Endodermal cell (in vitro differentiated cells): ENCODE measurements around the gene AXIN1. TPM values are rescaled to one million over a fixed set of nuclear protein-coding genes. Genes with fewer than 3 reads are reported as not detected.

Source experiments
- DNase-seq: peaks from one replicate; pipeline ENCODE4 v3.0.0-alpha.2; 2017
- H3K27ac ChIP-seq: 2 replicates; pipeline ENCODE4 v1.5.1; 2013; ENCODE audit warnings: mild to moderate bottlenecking, low read depth, low read length, moderate library complexity
- H3K27me3 ChIP-seq: 2 replicates; pipeline ENCODE4 v1.6.1; 2013; ENCODE audit warnings: mild to moderate bottlenecking, low read length, moderate library complexity; ENCODE audit not compliant: insufficient read depth, control insufficient read depth, poor library complexity, severe bottlenecking
- H3K36me3 ChIP-seq: 2 replicates; pipeline ENCODE4 v1.7.0; 2013; ENCODE audit warnings: mild to moderate bottlenecking, low read length, moderate library complexity; ENCODE audit not compliant: control insufficient read depth, insufficient read depth
- H3K4me1 ChIP-seq: one replicate; pipeline ENCODE4 v1.7.0; 2013; ENCODE audit warnings: low read length; ENCODE audit not compliant: control insufficient read depth, insufficient read depth
- H3K4me3 ChIP-seq: 2 replicates; pipeline ENCODE4 v1.5.1; 2013; ENCODE audit warnings: mild to moderate bottlenecking, low read length, moderate library complexity
- H3K9ac ChIP-seq: 2 replicates; pipeline ENCODE4 v1.6.1; 2013; ENCODE audit warnings: mild to moderate bottlenecking, low read length, moderate library complexity; ENCODE audit not compliant: poor library complexity, severe bottlenecking; ENCODE audit errors: extremely low read depth
- H3K9me3 ChIP-seq: 2 replicates; pipeline ENCODE4 v1.6.1; 2013; ENCODE audit warnings: mild to moderate bottlenecking, low read length, moderate library complexity; ENCODE audit not compliant: control insufficient read depth
- H3K27ac Mint-ChIP-seq: 2 replicates; pipeline ENCODE4 v1.8.0; 2020; ENCODE audit warnings: mixed read lengths
- H3K27me3 Mint-ChIP-seq: 2 replicates; pipeline ENCODE4 v1.8.0; 2021; ENCODE audit warnings: mild to moderate bottlenecking, mixed read lengths; ENCODE audit not compliant: insufficient read depth
- H3K36me3 Mint-ChIP-seq: 2 replicates; pipeline ENCODE4 v1.8.0; 2020; ENCODE audit warnings: low read depth, mixed read lengths
- H3K4me1 Mint-ChIP-seq: 2 replicates; pipeline ENCODE4 v1.8.0; 2020; ENCODE audit warnings: mixed read lengths
- H3K4me3 Mint-ChIP-seq: 2 replicates; pipeline ENCODE4 v1.8.0; 2020; ENCODE audit warnings: mild to moderate bottlenecking, moderate library complexity, mixed read lengths
- H3K9me3 Mint-ChIP-seq: 2 replicates; pipeline ENCODE4 v1.8.0; 2020; ENCODE audit warnings: mild to moderate bottlenecking, mixed read lengths
- WGBS, 2 experiments: methylation state at CpG; one replicate each; pipeline versions ENCODE4 v1.1.5 to v1.1.7; 2013; ENCODE audit warnings: missing lambda C conversion rate in 2 of 2, mixed read lengths in 1 of 2; ENCODE audit not compliant: insufficient coverage in 1 of 2, insufficient read length in 1 of 2; 5-methylcytosine and 5-hydroxymethylcytosine counted together
- total RNA-seq, 2 donors: library from RNA; stranded (reverse); fragmentation: NEBNext Ultra II Directional in 1 of 2; extraction: Animal tissue kit (Norgen Biotek cat#: 25700) in 1 of 2; gene quantifications; 2 replicates in 1 of 2; 3 replicates in 1 of 2; pipeline ENCODE4 v1.2.1, GENCODE V29; 2021
- TF ChIP-seq, protein P1 (sequence below): fragments of 200-600 bp; sonication (generic); conservative IDR thresholded peaks from 2 replicates; pipeline ENCODE4 v1.5.0; 2021; ENCODE audit warnings: antibody characterized with exemption, mild to moderate bottlenecking

AXIN1 gene
- total RNA-seq, 2 donors from 2014 or later = 36.5 to 37.3 TPM

DNA sequence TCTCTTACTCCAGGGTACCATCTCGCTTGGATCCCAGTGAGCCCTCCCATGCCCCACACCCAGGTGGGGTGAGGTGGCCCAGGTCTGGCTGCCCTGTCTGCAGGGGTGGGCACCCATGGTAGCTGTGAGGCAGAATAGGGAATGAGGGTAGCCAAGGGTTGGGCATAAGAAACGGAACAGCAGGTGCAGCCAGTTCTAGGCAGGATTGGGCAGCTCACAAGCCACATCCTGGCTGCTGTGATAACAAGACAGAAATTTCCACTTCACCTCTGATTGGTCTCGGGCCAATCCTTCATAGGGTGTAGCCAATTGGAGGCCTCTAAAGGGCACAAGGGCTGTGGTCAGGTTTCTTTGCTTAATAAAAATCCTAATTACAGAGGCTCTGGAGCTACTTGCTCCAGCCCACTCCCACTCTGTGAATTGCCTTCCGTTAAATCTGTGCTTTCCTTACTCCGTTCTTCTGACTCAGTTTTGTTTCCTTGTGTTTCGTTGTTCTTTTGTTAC, 73.6 kb downstream of the AXIN1 start:
- Histone ChIP-seq H3K36me3 (no peaks in the 10 kb centered on the region), H3K27ac (no peak overlapping the region), H3K4me3 (no peak overlapping the region), H3K9ac (no peak overlapping the region), H3K4me1 (peaks cover 3% of the 10 kb centered on the region), H3K27me3 (peaks cover 27% of the 10 kb centered on the region), H3K9me3 (no peaks in the 10 kb centered on the region)
- DNase-seq = peak; percentile 79
- no peak overlapping the region for H3K4me3 Mint-ChIP-seq
- no peaks in the 10 kb centered on the region for H3K9me3 Mint-ChIP-seq
- peaks cover 28% of the 10 kb centered on the region for H3K27me3 Mint-ChIP-seq
- WGBS, 2 experiments = 82 to 83% methylated on average over 5 to 6 of the region's 6 CpGs
- H3K27ac Mint-ChIP-seq = no peak overlapping the region
- no peaks in the 10 kb centered on the region for H3K36me3 Mint-ChIP-seq
- TF ChIP-seq, protein P1, sequence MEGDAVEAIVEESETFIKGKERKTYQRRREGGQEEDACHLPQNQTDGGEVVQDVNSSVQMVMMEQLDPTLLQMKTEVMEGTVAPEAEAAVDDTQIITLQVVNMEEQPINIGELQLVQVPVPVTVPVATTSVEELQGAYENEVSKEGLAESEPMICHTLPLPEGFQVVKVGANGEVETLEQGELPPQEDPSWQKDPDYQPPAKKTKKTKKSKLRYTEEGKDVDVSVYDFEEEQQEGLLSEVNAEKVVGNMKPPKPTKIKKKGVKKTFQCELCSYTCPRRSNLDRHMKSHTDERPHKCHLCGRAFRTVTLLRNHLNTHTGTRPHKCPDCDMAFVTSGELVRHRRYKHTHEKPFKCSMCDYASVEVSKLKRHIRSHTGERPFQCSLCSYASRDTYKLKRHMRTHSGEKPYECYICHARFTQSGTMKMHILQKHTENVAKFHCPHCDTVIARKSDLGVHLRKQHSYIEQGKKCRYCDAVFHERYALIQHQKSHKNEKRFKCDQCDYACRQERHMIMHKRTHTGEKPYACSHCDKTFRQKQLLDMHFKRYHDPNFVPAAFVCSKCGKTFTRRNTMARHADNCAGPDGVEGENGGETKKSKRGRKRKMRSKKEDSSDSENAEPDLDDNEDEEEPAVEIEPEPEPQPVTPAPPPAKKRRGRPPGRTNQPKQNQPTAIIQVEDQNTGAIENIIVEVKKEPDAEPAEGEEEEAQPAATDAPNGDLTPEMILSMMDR = no peak
- no peaks in the 10 kb centered on the region for H3K4me1 Mint-ChIP-seq

DNA sequence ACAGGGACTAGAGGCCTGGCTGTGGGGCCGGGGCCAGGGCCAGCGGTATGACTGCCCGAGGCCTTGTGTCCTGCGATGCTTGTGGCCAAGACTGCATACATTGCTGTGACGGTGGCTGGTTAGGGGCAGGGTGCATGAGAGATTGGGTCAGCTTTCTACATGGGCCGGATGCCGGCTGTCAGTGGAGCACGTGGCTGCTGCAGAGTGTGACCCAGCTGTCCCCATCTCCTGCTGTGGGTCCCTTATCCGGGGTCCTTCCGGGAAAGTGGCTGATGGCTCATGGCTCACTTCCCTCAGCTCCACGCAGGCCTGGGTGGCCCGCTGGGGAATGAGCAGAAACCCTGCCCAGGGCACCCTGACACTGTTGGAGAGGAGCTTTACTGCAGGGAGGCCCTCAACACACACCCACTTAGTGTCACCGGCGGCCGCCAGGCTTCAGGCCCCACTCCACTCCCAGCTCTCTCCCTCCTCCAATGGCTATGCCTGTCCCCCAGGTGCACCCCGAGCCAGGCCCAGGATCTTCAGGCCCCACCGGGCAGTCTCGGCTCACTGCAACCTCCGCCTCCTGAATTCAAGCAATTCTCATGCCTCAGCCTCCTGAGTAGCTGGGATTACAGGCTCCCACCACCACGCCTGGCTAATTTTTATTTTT, 76.0 kb downstream of the AXIN1 start:
- Histone ChIP-seq H3K27ac (no peak overlapping the region), H3K27me3 (peaks cover 27% of the 10 kb centered on the region), H3K36me3 (no peaks in the 10 kb centered on the region), H3K9ac (no peak overlapping the region), H3K4me1 (no peaks in the 10 kb centered on the region), H3K4me3 (no peak overlapping the region), H3K9me3 (no peaks in the 10 kb centered on the region)
- no peak for DNase-seq
- Mint-ChIP-seq H3K4me1 (no peaks in the 10 kb centered on the region), H3K27ac (no peak overlapping the region), H3K36me3 (no peaks in the 10 kb centered on the region), H3K27me3 (peaks cover 29% of the 10 kb centered on the region), H3K4me3 (peak overlapping the region; percentile 52), H3K9me3 (no peaks in the 10 kb centered on the region)
- TF ChIP-seq, protein P1 = no peak
- 82 to 93% methylated on average over 14 to 20 of the region's 20 CpGs for WGBS, 2 experiments

DNA sequence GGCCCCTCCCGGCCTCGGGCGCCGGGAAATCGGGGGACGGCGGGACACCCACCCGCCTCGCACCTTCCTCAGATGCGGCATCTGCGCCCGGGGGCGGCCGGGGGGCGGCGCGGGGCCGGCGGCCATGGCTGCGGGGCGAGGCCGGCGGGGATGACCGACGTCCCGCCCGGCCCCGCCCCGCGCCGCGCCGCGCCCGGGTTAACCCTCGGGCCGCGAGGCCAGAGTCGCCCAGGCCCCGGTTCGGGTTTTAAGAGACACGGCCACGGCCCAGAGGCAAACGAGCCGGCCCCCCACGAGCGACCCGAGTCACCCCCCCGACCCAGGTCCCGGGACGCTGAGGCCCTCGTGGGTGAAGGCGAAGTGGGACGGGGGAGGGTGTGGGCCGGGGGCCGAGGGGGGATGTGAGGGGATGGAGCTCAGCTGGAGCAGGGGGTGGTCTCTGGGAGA, 76.7 kb downstream of the AXIN1 start, which contains the start of gene RGS11:
TSS of gene RGS11 (minus strand) at position 159 of the 447 bp plus-strand sequence. CDS start at position 126, 33 bp downstream.
- Mint-ChIP-seq H3K4me1 (no peaks in the 10 kb centered on the region), H3K9me3 (no peaks in the 10 kb centered on the region), H3K4me3 (peak within 1 kb of the TSS; percentile 52), H3K27ac (no peak within 1 kb of the TSS), H3K36me3 (no peaks in the 10 kb centered on the region), H3K27me3 (peaks cover 29% of the 10 kb centered on the region)
- no peak for DNase-seq
- no peak within 1 kb of the TSS for H3K9ac ChIP-seq
- H3K36me3 ChIP-seq = no peaks in the 10 kb centered on the region
- H3K4me1 ChIP-seq = no peaks in the 10 kb centered on the region
- peaks cover 27% of the 10 kb centered on the region for H3K27me3 ChIP-seq
- 12% methylated on average over 56 of the region's 56 CpGs; no CpG with 5 or more reads in 1 of the 2 experiments for WGBS, 2 experiments
- H3K4me3 ChIP-seq = no peak within 1 kb of the TSS
- TF ChIP-seq, protein P1 = no peak
- H3K27ac ChIP-seq = no peak within 1 kb of the TSS
- no peaks in the 10 kb centered on the region for H3K9me3 ChIP-seq
